ENCODE data around the gene GPALPP1. TPM values are rescaled to one million over a fixed set of nuclear protein-coding genes. Genes with fewer than 3 reads are reported as not detected.
A peak's percentile ranks its signal among the peaks of the same experiment; 100 is the strongest.

The GPALPP1 gene
- total RNA-seq, 1 experiment from 2014 or later: 17.0 TPM

- CTCF ChIA-PET: no interaction called here
- no peaks in the 10 kb centered on the region for H4K20me1 ChIP-seq (ENCODE audit: low read length)
- no peaks in the 10 kb centered on the region for H3K4me1 ChIP-seq (ENCODE audit: insufficient read depth, low read length)
- no peak overlapping the region for H3K4me2 ChIP-seq (ENCODE audit: low read length)
- H3K9me2 ChIP-seq (replicated peaks; ENCODE audit: low read length): no peaks in the 10 kb centered on the region
- H2AFZ ChIP-seq (ENCODE audit: low read length): no peak overlapping the region
- no peak overlapping the region for H3K9ac ChIP-seq (ENCODE audit: low read length)
- no peaks in the 10 kb centered on the region for H3K36me3 ChIP-seq (ENCODE audit: low read depth, low read length)
- H3F3A ChIP-seq (ENCODE audit: low read length, unreplicated experiment): no peaks in the 10 kb centered on the region
- H3K9me3 ChIP-seq (ENCODE audit: low read length): no peaks in the 10 kb centered on the region
- H3K27me3 ChIP-seq (ENCODE audit: low read length): no peaks in the 10 kb centered on the region
- POLR2A ChIA-PET (ENCODE audit: unreplicated experiment): no interaction called here
- H3K4me3 ChIP-seq (ENCODE audit: low read length): no peak overlapping the region
- no peak overlapping the region for H3K27ac ChIP-seq (ENCODE audit: low read length)
- no TSS peak for BruUV-seq (replicated peaks)
- DNase-seq (no peak), ATAC-seq (no peak)
- no peak for TF ChIP-seq EZH2phosphoT487 (IDR thresholded peaks at IDR 0.05; ENCODE audit: borderline replicate concordance, low read length)
- TF ChIP-seq CTCF (conservative IDR thresholded peaks at IDR 0.05; ENCODE audit: low read depth, low read length): no peak
- TF ChIP-seq EZH2 (IDR thresholded peaks at IDR 0.05; ENCODE audit: low read length, unreplicated experiment): no peak
- no peaks in the 10 kb centered on the region for H3K79me2 ChIP-seq (ENCODE audit: low read length)
- intact Hi-C loops (cut with micrococcal nuclease): no loop called here
Measured at GRCh38 chr13:45040173-45040572, 50.8 kb downstream of the GPALPP1 start.

GRCh38 chr13:45040622-45041021, 51.3 kb downstream of the GPALPP1 start:
- intact Hi-C loops (cut with micrococcal nuclease): no loop called here

More at GRCh38 chr13:45040622-45041021, 51.3 kb downstream of the GPALPP1 start:
- BruUV-seq (replicated peaks): TSS peak; percentile 21
- Histone ChIP-seq H3K79me2 (ENCODE audit: low read length) (no peaks in the 10 kb centered on the region), H3K27me3 (ENCODE audit: low read length) (no peaks in the 10 kb centered on the region), H3K9me3 (ENCODE audit: low read length) (no peaks in the 10 kb centered on the region), H4K20me1 (ENCODE audit: low read length) (no peaks in the 10 kb centered on the region), H3K4me1 (ENCODE audit: insufficient read depth, low read length) (no peaks in the 10 kb centered on the region), H3K9ac (ENCODE audit: low read length) (no peak overlapping the region), H3K9me2 (replicated peaks; ENCODE audit: low read length) (no peaks in the 10 kb centered on the region), H3K27ac (ENCODE audit: low read length) (no peak overlapping the region), H3F3A (ENCODE audit: low read length, unreplicated experiment) (no peaks in the 10 kb centered on the region), H2AFZ (ENCODE audit: low read length) (no peak overlapping the region), H3K4me3 (ENCODE audit: low read length) (no peak overlapping the region), H3K4me2 (ENCODE audit: low read length) (no peak overlapping the region), H3K36me3 (ENCODE audit: low read depth, low read length) (no peaks in the 10 kb centered on the region)
- TF ChIP-seq EZH2 (IDR thresholded peaks at IDR 0.05; ENCODE audit: low read length, unreplicated experiment) (no peak), CTCF (conservative IDR thresholded peaks at IDR 0.05; ENCODE audit: low read depth, low read length) (no peak), EZH2phosphoT487 (IDR thresholded peaks at IDR 0.05; ENCODE audit: borderline replicate concordance, low read length) (no peak)
- POLR2A ChIA-PET (ENCODE audit: unreplicated experiment): no interaction called here
- DNase-seq (peak; percentile 10), ATAC-seq (no peak)
- CTCF ChIA-PET: no interaction called here

Measured in PC-3 (cell line).